ENCODE results near the gene SOX10. TPM values are rescaled to one million over a fixed set of nuclear protein-coding genes. Genes with fewer than 3 reads are reported as not detected.
"Not testable (repeated sequence)": the region's sequence is repeated elsewhere in the genome, so short reads cannot be mapped to it uniquely, and the experiment has no call there.

SOX10 gene
- total RNA-seq, 1 donor from 2014 or later: not detected

GRCh38 chr22:37986371-37986770 lies 2.0 kb upstream of the SOX10 start:
- DNase-seq (ENCODE audit: low read depth, low spot score): no peak

- no peak for DNase-seq (ENCODE audit: low read depth, low spot score)
These were observed 1.5 kb upstream of the SOX10 start for GRCh38 chr22:37985751-37986281.

GRCh38 chr22:37985050-37985585 lies 763 bp upstream of the SOX10 start:
- no peak for DNase-seq (ENCODE audit: low read depth, low spot score)

DNA sequence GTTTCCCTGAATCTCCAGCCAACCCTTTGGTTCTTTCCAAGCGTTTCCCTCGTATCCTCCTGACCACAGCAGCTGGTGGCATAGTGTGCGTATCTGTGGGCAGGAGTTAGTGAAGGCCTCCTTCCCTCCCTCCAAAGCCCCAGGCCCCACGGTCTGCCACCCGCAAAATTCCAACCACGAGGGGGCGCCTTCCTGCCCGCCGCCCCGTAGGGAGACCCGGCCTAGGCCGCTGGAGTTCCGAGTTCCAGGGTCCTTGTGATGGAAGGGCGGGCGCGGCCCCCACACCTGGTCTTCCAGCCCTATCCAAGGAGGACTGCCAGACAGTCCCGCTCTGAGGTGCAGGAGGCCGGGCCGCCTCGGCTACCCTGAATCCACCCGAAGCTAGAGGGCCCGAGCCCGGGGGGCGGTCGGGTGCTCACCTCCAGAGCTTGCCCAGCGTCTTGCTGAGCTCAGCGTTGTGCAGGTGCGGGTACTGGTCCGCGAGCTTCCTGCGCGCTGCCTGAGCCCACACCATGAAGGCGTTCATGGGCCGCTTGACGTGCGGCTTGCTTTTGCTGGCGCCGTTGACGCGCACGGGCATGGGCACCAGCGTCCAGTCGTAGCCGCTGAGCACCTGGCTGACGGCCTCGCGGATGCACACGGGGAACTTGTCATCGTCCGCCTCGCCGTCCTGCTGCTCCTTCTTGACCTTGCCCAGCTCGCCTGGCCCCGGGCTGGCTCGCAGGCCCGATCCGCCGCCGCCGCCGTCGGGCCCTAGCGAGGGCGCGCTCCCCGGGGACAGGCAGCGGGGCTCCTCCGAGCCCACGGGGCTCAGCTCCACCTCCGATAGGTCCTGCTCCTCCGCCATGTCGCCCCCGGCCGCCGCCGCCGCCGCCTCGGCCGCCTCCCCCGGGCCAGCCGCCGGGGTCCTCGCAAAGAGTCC lies 1.2 kb downstream of the SOX10 start:
- DNase-seq (ENCODE audit: low read depth, low spot score): no peak

GRCh38 chr22:37982151-37982785 lies 2.1 kb downstream of the SOX10 start:
- DNase-seq (ENCODE audit: low read depth, low spot score): no peak

GRCh38 chr22:37981282-37982011 lies 2.9 kb downstream of the SOX10 start:
- DNase-seq (ENCODE audit: low read depth, low spot score): no peak

- DNase-seq (ENCODE audit: low read depth, low spot score): no peak
These were observed 4.6 kb downstream of the SOX10 start for GRCh38 chr22:37979782-37980181.

- DNase-seq (ENCODE audit: low read depth, low spot score): no peak
These were observed 7.8 kb downstream of the SOX10 start for GRCh38 chr22:37976547-37976946.

DNA sequence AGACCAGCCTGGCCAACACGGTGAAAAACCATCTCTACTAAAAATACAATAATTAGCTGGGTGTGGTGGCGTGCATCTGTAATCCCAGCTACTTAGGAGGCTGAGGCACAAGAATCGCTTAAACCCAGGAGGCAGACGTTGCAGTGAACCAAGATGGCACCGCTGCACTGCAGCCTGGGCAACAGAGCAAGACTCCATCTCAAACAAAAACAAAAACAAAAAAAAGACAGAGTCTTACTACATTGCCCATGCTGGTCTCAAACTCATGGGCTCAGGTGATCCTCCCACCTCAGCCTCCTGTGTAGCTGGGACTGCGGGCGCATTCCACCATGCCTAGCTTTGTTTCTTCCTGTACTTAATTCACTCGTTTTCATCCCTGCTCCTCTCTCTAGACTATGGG lies 8.3 kb downstream of the SOX10 start:
- DNase-seq (ENCODE audit: low read depth, low spot score): not testable (repeated sequence)

DNA sequence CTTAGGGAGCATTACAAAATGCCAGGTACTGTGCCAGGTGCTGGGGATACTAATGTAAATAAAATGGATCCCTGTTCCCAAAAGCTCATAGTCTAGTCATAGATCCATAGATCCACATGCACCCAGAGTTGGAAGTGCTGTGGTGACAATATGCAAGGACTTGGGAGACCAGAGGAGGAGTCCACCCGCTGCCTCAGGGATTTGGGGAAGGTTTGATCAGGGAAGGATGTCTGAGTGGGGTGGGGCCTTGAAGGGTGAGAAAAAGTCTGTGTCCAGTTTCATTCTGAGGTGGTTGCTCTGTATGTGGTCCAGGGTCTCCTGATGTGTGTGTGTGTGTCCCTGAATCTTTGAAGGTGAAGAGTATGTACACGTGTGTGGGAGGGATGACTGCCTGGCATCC lies 9.2 kb downstream of the SOX10 start:
- DNase-seq (ENCODE audit: low read depth, low spot score): no peak

- no peak for DNase-seq (ENCODE audit: low read depth, low spot score)
These were observed 10.8 kb downstream of the SOX10 start for GRCh38 chr22:37973271-37974170.

DNA sequence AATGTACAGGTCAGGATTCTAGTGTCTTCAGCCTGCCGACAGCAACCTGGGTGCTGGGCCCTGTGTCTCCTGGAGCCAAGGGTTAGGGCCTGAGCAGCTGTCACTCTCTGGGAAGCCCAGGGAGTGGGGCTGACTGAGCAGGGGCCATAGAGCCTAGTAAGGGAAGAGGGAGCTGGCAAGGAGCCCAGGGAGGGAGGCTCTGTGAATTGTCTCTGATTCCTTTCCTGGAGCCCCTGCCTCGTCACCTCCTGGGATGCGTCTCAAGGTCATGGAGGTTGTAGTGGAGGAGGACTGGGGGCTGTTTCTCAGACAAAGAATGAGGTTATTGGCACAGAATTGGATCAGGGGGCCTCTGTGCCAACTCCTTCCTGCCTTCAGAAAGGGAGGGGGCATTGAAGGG lies 11.8 kb downstream of the SOX10 start:
- DNase-seq (ENCODE audit: low read depth, low spot score): no peak

DNA sequence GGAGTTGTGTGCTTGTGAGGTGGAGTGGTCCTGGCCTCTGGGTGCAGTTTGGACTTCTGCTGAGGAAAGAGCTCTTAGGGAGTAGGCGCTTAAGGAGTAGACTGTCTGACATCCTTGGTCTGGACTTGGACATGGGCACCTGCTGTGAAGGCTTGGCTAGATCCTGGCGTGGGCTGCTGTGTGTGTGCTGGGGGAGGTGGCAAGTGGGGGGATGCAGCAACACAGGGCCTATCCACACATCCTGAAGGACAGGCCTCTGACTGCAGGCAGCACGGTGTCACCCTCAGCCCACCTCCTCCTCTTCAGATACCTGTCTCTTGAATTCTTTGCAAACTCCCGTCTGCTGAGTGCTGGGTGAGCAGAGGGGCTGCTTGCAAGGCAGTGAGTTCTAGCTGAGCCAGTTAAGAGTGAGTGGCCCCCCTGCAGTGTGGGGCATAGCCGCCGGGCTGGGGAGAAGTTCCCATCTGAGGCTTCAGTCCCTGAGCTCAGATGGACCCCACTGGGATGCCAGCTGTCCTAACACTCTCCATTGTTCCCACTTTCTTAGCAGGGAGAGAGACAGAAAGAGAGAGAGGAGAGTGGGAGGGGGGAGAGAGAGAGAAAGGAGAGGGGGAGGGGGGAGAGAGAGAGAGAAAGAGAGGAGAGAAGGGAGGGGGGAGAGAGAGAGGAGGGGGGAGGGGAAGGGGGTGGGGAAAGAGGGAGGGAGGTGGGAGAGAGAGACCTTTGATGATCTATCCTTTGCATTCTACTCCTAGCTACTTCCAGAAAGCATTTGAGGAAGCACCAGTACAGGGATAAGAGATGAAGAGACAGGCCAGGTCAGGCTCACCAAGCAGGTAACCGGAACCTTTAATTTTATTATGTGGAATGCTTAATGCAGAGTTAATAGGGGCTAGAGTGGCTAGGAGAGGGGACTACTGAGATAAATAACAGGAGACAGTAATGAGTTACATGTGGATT lies 12.6 kb downstream of the SOX10 start:
- DNase-seq (ENCODE audit: low read depth, low spot score): no peak

- no peak for DNase-seq (ENCODE audit: low read depth, low spot score)
These were observed 13.5 kb downstream of the SOX10 start for GRCh38 chr22:37970864-37971263.

DNA sequence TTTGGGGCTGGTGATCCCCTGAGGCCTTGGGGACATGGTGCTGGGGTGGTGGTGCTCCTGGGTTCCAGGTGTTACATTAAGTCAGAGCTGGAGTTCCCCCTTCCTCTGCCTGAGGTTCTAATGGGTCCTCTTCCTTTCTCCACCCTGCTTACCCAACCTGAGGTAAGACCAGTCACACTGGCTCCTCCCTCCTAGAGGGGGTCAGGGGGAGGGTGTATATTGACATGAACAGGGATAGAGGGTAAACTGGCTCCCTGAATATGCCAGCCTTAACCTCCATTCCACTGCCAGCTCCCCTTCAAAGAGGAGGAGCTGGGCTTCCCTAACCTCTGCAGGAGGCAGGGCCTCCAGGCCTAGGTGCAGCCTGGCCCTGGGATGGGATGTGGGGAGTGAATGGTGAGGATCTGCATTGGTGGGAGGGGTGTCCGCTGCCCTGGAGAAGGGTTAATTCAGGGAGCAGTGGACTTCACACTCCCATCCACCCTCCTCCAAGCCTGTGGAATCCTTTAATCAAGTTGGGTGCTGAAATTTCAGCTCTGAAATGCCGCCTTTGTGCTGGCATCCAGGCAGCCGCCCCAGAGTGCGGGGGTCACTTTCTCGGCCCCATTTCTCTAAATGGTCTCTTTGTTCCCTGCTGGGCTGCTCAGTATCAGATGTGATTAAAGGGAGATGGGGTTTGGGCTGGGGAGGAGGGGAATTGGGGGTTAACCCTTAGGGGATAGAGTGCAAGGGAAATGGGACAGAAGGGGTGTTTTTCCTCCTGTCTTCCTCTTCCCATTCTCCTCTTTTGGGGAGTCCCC lies 15.7 kb downstream of the SOX10 start:
- DNase-seq (ENCODE audit: low read depth, low spot score): no peak

DNA sequence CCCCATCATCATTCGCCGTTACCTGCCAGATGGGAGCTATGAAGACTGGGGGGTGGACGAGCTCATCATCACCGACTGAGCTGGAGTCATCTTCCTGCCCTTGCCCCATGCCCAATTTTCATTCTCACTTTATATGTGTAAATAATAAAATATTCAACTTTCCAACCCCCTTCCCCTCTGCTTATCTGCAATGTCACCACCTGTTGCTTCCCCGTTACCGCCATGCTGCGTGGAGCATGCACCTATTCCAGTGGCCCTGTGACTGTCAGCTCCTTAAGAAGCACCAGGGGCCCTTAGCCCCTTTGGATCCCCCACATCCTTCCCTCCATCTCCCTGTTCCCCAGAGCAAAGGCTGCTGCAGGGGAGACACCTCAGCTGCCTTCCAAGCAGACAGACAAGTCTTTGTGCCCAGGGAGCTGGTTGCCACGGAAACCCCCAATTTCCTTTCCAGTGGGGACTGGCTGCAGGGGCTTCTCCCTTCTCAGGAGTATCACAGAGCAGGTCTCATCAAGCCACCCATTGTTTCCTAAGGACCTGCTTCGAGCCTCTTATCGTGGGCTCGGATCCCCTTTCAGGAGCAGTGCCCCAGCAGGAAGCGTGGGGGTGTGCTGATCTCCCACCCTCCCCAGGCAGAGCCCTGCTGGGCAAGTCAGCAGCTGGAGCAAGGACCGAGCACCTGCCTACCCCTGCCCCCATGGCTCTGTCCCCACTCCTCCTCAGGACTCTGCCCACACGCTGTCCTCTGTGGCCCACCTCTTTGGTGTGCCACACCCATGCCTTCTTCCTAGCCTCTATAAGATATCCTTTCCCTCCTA lies 16.5 kb downstream of the SOX10 start:
- no peak for DNase-seq (ENCODE audit: low read depth, low spot score)

- no peak for DNase-seq (ENCODE audit: low read depth, low spot score)
These were observed 17.2 kb downstream of the SOX10 start for GRCh38 chr22:37967147-37967546.
